HG02852 (cell line): ENCODE data around the gene PICALM.
"Not testable (repeated sequence)": the region's sequence is repeated elsewhere in the genome, so short reads cannot be mapped to it uniquely, and the experiment has no call there.

ENCODE experiments used
- ATAC-seq: cut with Tn5 transposase; IDR thresholded peaks from one replicate; pipeline ENCODE4 v1.9.1; 2021; ENCODE audit warnings: mild to moderate bottlenecking, moderate library complexity; ENCODE audit not compliant: unreplicated experiment

The PICALM gene, protein sequence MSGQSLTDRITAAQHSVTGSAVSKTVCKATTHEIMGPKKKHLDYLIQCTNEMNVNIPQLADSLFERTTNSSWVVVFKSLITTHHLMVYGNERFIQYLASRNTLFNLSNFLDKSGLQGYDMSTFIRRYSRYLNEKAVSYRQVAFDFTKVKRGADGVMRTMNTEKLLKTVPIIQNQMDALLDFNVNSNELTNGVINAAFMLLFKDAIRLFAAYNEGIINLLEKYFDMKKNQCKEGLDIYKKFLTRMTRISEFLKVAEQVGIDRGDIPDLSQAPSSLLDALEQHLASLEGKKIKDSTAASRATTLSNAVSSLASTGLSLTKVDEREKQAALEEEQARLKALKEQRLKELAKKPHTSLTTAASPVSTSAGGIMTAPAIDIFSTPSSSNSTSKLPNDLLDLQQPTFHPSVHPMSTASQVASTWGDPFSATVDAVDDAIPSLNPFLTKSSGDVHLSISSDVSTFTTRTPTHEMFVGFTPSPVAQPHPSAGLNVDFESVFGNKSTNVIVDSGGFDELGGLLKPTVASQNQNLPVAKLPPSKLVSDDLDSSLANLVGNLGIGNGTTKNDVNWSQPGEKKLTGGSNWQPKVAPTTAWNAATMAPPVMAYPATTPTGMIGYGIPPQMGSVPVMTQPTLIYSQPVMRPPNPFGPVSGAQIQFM

DNA sequence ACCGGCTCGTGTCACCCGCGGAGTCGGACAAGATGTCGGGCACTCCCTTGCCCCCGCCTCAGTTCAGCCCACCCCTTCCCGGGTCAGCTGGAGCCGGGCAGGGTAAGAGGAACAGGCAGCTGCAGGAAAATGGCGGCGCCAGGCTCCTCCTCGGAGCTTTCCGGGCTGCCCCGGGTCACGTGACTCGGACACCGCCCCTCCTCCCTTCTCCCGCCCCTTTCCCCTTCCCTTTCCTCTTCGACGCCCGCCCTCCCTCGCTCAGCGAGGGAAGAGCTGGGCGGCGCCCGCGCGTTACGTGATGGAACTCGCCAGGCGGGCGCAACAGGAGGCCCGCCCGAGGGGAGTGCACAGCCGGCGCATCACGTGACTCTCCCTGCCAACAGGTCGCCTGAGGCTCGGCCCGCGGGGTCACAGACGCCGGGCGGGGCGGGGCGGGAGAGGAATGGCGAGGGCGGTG, at the start of gene PICALM:
Gene PICALM (minus strand): TSS at position 134 of the 457 bp plus-strand sequence. CDS start 304 bp downstream, outside the sequence.
- ATAC-seq: peak; percentile 82

DNA sequence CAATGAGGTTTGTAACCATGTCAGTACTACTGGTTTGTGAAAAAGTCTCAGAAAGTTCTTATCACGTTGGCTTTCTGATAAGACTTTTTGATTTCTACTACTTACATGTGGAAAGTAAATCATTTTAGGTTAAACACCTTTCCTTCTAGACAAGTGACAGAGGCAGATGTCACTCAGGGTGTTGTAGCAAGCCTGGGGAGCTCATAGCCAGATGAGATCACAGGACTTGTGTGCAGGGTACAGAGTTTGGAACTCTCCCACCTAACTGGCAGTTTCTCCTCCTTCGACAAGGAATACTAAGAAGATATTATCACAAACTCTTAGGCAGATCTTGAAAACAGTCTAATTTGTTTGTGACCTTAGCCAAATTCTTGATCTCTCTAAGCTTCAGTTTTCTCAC, 49.4 kb upstream of the PICALM start:
- ATAC-seq: no peak

DNA sequence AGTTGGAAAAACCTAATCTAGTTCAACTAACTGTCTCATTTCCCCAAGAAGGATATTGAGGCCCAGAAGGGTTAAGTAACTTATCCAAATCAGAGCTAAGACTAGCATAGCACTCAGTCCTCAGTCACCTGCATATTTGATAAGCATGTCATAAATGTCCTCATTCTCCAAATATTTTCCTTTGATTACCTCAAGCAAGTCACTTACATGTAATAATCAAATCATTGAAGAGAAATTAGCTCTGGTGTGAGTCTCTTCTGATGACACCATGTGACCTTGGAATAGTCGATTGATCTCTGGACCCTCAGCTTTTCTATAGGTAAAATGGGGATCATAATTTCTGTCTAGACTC, 48.8 kb upstream of the PICALM start:
- no peak for ATAC-seq

DNA sequence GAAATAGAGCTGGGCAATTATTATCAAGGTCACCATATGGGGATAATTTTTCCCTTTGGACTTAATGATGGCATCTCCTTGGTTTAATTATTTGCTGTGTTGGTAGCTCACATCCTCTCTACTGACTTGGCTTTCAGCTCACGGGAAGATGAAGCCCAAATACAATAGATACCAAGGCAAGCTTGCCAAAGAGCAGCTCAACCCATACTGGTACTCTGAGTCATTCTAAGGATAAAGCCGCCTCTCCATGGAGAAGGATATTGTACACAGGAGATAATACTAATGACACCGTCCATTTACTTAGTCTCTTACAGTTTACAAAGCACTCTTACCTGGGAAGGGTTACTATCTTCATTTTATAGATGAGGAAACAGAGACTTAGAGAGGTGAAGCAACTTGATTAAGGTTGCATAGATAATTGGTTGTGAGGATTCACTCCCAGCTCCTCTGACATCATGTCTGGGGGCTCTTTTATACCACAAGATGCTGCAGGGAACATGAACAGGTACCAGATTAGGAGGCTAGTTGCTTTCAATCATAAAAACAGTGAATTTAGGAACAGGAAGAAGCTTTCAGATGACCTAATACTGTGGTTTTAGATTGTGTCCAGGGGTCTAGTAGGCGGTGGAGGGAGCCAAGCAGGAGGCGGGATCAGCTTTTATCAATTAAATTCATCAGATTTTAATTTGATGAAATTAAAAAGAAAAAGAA, 48.3 kb upstream of the PICALM start:
- ATAC-seq: no peak

- ATAC-seq: peak; percentile 96
Measured at GRCh38 chr11:86116386-86116726, 47.5 kb upstream of the PICALM start.

- peak; percentile 41 for ATAC-seq
Measured at GRCh38 chr11:86115542-86116385, 46.9 kb upstream of the PICALM start.

- ATAC-seq: no peak
Measured at GRCh38 chr11:86108890-86109638, 40.2 kb upstream of the PICALM start.

DNA sequence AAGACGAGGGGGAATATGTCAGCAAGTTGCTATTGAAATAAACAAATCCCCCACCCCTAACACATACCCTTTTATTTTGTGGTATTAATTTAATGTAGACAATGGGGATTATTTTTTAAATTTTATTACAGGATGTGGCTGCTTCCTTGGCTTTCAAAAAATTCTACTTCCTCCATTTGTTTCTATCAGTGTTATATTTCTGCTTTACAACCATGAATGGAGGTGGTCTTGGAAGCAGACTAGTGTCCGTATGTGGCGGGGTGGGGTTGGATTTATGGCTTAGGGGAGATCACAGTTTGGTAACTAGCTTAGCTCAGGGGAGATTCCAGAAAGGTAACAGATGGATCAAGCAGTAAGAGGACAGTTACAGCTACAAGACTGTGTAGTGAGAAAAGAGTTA, 39.3 kb upstream of the PICALM start:
- no peak for ATAC-seq

- no peak for ATAC-seq
Measured at GRCh38 chr11:86106916-86107315, 38.0 kb upstream of the PICALM start.

DNA sequence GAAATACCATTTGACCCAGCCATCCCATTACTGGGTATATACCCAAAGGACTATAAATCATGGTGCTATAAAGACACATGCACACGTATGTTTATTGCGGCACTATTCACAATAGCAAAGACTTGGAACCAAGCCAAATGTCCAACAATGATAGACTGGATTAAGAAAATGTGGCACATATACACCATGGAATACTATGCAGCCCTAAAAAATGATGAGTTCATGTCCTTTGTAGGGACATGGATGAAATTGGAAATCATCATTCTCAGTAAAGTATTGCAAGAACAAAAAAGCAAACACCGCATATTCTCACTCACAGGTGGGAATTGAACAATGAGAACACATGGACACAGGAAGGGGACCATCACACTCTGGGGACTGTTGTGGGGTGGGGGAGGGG, 37.1 kb upstream of the PICALM start:
- ATAC-seq: not testable (repeated sequence)

DNA sequence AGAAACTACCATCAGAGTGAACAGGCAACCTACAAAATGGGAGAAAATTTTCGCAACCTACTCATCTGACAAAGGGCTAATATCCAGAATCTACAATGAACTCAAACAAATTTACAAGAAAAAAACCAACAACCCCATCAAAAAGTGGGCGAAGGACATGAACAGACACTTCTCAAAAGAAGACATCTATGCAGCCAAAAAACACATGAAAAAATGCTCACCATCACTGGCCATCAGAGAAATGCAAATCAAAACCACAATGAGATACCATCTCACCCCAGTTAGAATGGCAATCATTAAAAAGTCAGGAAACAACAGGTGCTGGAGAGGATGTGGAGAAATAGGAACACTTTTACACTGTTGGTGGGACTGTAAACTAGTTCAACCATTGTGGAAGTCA, 36.7 kb upstream of the PICALM start:
- not testable (repeated sequence) for ATAC-seq

DNA sequence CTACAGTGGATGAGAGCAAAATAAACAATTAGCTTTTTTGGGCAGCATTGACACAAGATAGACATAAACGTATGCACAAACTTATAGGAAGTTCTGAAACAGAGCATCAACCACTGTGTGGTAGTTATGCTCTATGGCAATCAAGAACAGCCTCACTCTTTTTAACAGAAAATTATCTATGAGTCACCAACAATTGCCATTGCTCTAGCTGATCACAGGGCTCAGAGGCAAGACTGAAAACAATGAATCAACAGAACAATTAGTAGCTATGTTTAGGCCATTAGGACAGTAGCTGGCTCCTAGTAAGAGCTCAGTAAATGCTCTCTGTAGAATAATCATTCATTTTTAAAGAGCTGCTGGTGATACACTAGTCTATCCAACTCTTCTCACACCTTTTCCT, 34.9 kb upstream of the PICALM start:
- ATAC-seq: no peak

DNA sequence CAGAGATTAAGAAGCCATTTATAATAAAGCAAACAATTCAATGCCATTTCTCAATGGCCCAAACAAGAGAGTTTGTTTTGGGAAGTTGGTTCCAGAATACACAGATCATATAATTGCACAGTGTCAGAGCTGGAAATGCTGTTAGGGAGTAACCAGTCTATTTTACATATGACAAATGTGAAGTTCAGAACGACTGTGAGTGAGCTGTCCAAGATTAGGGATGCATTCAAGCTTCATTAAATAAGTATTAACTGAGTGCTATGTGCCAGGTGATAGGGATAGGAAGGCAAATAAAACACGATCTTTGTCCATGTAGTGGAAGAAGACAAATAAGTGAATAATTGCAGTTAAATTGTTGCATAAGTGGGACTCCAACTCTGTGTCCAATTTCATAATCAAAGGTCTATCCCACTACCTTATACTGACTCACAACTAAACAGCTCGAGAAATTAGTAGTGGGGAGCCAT, 33.1 kb upstream of the PICALM start:
- no peak for ATAC-seq

DNA sequence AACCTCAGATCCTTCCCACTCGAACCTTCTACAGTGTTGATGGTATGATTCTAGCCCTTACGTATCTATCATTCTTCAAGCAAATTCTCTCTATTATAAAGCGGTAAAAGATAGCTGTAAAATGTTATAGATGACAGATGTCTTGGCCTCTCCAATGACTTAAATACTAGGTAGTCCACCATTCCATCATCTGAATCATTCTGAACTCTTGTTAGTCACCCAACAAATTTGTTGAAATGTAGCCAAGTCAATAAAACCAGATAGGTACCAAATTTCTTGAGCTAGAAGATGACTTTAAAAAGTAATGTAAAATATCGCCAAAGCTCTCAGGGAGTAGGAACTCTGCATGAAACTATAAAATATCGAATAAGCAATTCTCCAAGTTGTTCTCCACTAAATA, 32.6 kb upstream of the PICALM start:
- no peak for ATAC-seq

- ATAC-seq: no peak
Measured at GRCh38 chr11:86099874-86100273, 31.0 kb upstream of the PICALM start.

DNA sequence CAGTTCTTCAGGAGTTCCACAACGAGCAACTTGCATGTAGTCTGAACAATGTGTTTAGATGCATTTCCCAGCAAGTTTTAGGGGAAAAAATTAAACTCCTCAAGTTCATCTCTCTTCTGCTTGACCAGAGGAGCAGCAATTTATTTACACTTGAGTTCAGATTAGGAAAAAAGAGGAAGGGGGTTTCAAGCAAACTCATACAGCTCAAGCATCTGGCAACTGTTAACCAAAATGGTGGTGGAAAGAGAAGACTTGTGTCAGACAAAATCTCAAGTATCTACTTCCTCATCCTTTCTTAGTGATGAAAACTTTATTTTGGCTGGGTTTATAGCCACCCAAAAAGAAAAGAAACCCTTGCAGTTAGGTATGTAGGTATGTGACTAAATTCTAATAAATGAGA, 29.1 kb upstream of the PICALM start:
- no peak for ATAC-seq

GRCh38 chr11:86091566-86091965, 22.7 kb upstream of the PICALM start:
- no peak for ATAC-seq

DNA sequence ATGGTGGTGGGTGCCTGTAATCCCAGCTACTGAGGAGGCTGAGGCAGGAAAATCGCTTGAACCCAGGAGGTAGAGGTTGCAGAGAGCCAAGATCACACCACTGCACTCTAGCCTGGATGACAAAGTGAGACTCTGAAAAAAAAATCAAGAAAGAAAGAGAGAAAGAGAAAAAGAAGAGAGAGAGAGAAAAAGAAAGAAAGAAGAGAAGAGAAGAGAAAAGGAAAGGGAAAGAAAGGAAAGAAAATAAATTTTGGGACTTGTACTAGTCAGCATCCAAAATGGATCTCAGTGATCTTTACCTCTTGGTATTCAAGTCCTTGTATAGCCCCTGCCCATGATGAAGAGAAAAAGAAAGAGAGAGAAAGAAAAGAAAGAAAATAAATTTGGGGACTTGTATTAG, 22.2 kb upstream of the PICALM start:
- no peak for ATAC-seq

- ATAC-seq: no peak
Measured at GRCh38 chr11:86089659-86090058, 20.8 kb upstream of the PICALM start.

DNA sequence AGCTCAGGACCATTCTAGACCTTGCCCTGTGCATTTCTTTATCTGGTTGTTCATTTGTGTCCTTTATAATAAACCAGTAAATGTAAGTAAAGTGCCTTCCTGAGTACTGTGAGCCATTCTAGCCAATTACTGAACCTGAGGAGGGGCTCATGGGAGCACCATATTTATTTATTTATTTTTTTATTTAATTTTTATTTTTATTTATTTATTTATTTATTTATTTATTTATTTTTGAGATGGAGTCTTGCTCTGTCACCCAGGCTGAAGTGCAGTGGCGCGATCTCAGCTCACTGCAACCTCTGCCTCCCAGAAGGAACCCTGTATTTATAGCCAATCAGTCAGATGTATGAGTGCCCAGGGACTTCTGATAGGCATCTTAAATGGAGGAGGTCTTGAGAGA, 18.8 kb upstream of the PICALM start:
- ATAC-seq: not testable (repeated sequence)
